Ammon's horn (tissue), 1 donor: ENCODE results near the gene ZNF674.
A peak's percentile ranks its signal among the peaks of the same experiment; 100 is the strongest.

Experiments
- DNase-seq: peaks from one replicate; pipeline ENCODE4 v3.0.0-alpha.2; 2016; ENCODE audit warnings: low spot score

Gene ZNF674

DNA sequence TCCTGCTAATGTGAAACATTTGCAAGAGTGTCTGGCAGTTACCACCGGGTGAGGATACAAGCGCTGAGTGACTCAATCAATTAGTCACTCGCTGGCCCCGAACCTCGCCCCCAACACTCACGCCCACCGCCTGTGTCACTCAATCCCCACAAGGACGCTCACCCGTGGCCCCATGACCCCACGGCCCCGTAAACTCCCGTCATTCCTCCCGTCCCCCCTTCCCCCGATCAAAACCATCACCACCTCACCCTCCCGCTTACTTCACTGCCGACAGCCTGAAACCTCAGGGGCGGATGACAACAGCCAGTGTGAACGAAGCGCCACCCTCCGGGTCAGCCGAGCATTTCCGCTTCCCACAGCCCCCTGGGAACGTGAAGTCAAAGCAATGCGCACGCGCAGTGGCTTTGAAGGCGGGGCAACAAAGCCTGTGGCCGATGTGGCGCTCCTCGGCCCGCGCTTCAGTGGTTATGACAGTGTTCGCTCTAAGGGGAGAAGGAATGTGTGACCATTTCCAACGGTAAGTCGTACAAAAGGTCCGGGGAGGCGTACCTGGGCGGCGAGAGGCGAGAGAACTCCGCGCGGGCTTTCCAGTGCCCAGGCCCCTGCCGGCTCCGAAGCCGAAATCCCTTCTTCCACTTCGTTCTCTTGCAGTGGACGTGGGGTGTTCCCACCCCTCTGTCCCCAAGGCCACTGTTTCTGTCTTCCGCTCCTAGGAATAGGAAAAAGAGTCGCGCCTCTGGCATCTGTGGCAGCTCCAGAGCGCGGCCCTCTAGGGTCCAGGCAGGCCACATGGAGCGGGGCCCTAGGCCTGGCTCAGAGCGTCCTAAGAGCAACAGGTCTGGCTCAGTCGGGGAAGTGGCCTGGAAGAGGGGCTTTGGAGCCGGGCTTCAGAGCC lies at the start of gene ZNF674:
ZNF674 (minus strand) TSS at position 311 of the 895 bp plus-strand sequence. CDS start 3,334 bp downstream, outside the sequence.
- DNase-seq, result peak; percentile 93

DNA sequence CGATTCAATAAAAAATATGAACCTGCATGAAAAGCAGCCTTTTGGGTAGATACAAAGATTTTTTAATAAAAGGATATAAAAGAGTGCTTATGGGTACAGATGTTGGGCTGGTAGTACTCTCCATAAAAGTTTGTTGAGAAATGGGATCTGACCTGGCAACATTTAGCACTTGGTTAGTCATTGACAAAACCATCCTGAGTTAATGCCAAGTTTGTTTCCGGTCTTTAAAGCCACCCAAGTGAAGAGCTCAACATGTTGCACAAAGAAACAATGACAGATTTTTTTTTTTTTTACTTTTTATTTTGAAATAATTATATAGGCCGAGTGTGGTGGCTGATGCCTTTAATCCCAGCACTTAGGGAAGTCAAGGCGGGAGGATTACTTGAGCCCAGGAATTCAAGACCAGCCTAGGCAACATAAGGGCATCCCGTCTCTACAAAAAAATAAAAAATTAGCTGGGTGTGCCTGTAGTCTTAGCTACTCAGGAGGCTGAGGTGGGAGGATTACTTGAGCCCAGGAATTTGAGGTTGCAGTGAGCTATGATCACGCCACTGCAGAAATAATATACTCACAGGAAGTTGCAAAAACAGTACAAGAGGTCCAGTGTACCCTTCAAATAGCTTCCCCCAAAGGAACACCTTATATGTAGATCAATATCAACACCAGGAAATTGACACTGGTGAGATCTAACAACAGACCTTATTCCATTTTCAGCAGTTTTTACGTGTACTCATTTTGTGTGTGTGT lies 44.9 kb upstream of the ZNF674 start:
- no peak for DNase-seq

DNA sequence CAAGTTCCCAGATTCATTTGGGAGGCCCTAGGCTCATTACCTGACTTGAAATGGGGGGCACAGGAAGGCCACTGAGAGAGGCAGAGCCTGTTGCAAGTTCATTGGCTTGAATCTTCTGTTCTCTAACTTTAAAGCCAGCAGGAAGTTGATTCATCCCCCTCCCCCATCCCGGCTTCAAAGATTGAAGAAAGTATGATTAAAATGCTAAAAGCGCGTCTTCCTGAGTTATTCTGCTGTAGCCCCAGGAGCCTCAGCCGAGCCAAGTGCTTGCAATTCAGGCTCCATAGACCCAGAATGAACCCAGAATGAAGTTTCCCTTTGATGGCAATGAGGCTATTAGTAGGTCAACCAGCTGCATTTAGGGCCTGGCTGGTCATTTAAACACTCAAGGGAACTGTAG lies 43.0 kb upstream of the ZNF674 start:
- peak; percentile 40 for DNase-seq

- DNase-seq, result no peak
These were observed 42.5 kb upstream of the ZNF674 start for GRCh38 chrX:46587753-46588171.

DNA sequence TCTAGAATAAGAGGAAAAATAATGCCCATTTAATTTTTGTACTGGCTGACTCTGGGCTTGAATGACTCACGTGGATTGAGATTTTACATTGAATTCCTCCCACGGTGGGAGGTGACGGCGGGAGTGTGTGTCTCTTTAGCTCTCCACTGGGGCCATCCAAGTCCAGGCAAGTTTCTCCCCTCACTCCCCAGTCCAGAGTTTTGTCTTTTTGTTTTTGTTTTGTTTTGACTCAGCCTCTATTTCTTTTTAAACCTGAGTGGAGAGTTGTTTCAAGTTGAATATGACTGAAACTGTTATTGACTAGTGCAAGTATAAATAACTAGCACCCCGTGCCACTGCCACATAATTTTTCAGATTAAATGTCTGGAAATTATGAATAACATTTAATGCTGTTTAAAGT lies 41.9 kb upstream of the ZNF674 start:
- DNase-seq, result no peak

DNA sequence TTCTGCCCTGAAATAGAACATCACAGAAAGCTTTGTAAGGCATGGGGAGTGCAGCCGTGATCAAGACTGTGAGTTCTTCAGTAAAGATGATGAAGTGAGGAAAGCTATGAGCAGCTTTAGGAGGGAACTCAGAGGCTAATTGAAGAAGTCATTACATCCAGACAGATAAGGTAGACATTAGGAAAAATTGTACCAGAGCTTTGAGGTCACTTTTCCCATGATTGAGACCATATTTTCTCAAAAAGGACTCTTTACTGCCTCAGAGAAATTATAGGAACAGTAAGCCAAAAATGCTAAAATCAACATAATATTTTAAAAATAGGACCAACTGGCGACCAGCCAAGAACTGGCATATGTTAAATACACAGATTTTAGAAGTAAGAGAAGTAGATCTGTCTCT lies 39.5 kb upstream of the ZNF674 start:
- no peak for DNase-seq

DNA sequence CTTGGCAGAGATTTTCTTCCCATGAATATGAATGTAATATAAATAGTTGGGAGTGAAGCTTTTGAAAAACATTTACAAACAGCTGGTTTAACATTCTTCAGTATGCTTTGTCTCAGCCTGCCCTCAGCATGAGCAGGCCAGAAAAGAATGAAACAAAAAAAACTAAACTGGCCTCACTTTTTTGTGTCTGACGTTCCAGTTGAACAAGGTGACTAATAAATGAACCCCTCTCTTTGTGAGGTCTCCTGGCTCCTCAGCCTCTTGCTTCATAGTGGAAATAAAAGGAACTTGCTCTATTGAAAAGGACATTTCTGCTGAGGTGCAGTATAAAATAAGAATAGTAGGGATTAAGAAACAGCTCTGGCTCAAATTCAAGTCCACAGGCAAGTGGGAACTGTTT lies 37.7 kb upstream of the ZNF674 start:
- DNase-seq, result no peak

DNA sequence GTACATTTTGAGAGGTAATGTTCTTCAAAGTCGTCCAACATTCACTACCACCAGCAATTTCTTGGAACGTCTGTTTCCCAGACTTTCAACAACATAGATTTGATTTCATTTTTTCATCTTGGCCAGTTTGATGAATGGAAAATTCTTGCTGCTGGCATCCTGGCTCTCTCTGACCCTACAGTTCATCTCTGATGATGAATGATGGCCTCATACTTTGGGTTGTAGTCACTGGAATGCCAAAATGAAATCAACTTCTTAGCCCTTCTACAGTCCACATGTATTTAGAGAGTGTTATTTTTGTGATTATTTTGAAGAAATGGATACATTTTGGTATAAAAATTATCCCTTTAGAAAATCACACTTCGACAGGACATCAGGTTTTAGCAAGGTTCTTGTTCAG lies 37.1 kb upstream of the ZNF674 start:
- DNase-seq, result no peak

DNA sequence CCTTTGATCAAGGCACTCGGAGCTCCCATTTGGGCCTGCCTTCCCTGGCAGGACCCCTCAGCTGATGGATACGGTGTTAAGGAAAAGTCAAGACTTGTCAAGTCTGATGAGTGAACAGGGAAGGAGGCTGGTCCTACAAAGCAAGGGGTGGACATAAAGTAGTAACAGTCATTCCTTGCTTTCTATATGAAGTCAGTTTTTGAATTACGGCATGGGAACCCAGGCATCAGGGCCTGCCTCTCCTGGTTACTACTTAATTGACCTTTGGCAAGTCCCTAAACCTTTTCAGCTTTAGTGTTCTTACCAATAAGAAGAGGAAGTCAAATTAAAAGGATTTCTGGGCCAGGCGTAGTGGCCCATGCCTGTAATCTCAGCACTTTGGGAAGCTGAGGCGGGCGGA lies 35.4 kb upstream of the ZNF674 start:
- no peak for DNase-seq

- no peak for DNase-seq
These were observed 34.0 kb upstream of the ZNF674 start for GRCh38 chrX:46579250-46579649.

GRCh38 chrX:46577221-46578005 lies 32.2 kb upstream of the ZNF674 start:
- DNase-seq, result no peak

DNA sequence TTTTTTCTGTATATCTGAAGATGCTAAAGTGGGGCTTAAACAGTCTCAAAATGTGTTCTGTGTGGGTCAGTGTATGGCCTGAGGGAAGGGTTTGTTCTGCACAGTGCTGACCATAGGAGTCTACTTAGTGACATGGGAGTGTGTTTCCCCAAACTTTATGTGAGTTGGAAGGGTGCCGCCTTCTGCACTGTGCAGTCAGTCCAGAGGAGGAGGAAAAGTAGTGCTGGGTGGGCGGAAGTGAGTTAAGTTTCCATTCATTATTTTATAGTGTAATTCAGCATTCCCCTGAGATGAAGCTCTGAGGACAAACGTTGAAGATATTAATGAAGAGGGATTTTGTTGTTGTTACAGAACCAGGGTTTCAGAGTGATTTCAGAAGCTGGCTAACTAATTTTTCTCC lies 31.2 kb upstream of the ZNF674 start:
- no peak for DNase-seq

GRCh38 chrX:46575991-46576392 lies 30.8 kb upstream of the ZNF674 start:
- DNase-seq, result no peak

GRCh38 chrX:46575586-46575985 lies 30.4 kb upstream of the ZNF674 start:
- no peak for DNase-seq

DNA sequence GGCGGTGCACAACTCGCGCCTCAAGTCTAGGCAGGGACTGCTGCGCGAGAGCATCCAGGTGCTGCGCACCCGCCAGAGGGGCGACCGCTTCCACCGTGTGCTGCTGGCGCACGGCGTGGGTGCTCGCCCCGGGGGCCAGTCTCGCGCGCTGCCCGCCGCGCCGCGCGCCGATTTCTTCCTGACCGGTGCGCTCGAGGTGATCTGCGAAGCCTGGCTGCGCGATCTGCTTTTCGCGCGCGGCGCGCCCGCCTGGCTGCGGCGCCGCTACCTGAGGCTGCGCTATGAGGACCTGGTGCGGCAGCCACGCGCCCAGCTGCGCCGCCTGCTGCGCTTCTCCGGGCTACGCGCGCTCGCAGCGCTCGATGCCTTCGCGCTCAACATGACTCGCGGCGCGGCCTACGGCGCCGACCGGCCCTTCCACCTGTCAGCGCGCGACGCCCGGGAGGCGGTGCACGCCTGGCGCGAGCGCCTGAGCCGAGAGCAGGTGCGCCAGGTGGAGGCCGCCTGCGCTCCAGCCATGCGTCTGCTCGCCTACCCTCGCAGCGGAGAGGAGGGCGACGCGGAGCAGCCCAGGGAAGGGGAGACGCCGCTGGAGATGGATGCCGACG lies 29.7 kb upstream of the ZNF674 start:
- DNase-seq, result no peak

GRCh38 chrX:46573892-46574773 lies 28.9 kb upstream of the ZNF674 start:
- no peak for DNase-seq

DNA sequence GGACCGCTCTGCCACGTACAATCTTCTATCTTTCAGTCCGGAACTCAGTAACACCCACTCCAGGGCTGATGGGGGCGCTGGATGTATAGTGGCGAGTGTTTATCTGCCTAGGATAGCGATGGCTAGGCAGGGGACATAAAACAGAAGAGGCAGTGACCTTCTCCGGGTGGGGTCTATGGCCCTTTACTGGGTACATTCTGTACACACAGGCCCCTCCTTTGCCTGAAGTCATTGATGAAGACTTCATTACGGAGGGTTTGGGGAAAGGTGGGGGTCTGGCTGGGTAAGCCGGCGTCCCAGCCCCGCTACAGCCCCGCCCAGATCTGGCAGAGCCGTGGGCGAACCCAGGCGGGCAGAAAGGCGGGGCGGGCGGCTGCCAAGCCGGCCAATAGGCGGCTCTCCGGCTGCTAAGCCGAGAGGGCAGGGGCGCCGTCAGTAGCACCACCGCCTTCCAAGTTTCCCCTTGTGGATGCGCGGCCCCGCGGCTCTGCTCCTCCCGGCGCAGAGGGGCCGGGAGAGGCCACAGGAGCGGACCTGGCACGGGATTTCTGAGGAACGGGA lies 28.2 kb upstream of the ZNF674 start, which contains the start of gene CHST7:
CHST7 (plus strand) TSS at position 435 of the 561 bp plus-strand sequence. CDS start 167 bp downstream, outside the sequence.
- DNase-seq, result peak; percentile 49

GRCh38 chrX:46572340-46572936 lies 27.2 kb upstream of the ZNF674 start:
- DNase-seq, result no peak

- no peak for DNase-seq
These were observed 26.5 kb upstream of the ZNF674 start for GRCh38 chrX:46571423-46572339.
